Left lung (tissue), 10 donors: Measurements from ENCODE around the gene TIAM2. TPM values are rescaled to one million over a fixed set of nuclear protein-coding genes. Genes with fewer than 3 reads are reported as not detected.

ENCODE experiments used
- ATAC-seq: fragments of 200-7000 bp; cut with Tn5 transposase; one replicate; pipeline ENCODE4 v1.9.1; 2020; ENCODE audit warnings: moderate library complexity
- DNase-seq, 4 donors: peaks; one replicate each; pipeline ENCODE4 v3.0.0-alpha.2; 2013 to 2020
- H3K27ac ChIP-seq, 2 donors: fragments of 200-600 bp; sonication (generic) in 1 of 2; one replicate each; pipeline versions ENCODE4 v1.5.0 to v1.8.0; 2020 to 2021
- H3K27me3 ChIP-seq, 2 donors: fragments of 200-600 bp; sonication (generic) in 1 of 2; one replicate each; pipeline versions ENCODE4 v1.5.0 to v1.8.0; 2020 to 2021
- H3K36me3 ChIP-seq, 2 donors: fragments of 200-600 bp; sonication (generic) in 1 of 2; one replicate each; pipeline versions ENCODE4 v1.5.0 to v1.8.0; 2020 to 2021
- H3K4me1 ChIP-seq, 2 donors: fragments of 200-600 bp; one replicate each; pipeline ENCODE4 v1.8.0; 2021
- H3K4me3 ChIP-seq, 2 donors: fragments of 200-600 bp; sonication (generic) in 1 of 2; one replicate each; pipeline versions ENCODE4 v1.5.0 to v1.8.0; 2020 to 2021; ENCODE audit warnings: mild to moderate bottlenecking in 1 of 2
- H3K9me3 ChIP-seq, 2 donors: fragments of 200-600 bp; sonication (generic) in 1 of 2; one replicate each; pipeline versions ENCODE4 v1.5.0 to v1.8.0; 2020 to 2021
- intact Hi-C, 2 donors: fragments of 100-400 bp; cut with DNase I; formaldehyde crosslinking; loops; one replicate each; pipeline versions ENCODE4 v1.11.2 to v1.14.2; 2022
- polyA plus RNA-seq, 6 donors: library from polyadenylated mRNA; unstranded; fragments of 120-200 nt; gene quantifications; one replicate each; pipeline ENCODE4 v1.2.1, GENCODE V29; 2013; ENCODE audit not compliant: insufficient read length in 6 of 6
- total RNA-seq, 2 donors: library from RNA; stranded (reverse); fragmentation: NEBNext Ultra II Directional; extraction: Animal tissue kit (Norgen Biotek cat#: 25700); gene quantifications; one replicate each; pipeline ENCODE4 v1.2.1, GENCODE V29; 2021
- TF ChIP-seq, protein P1 (sequence below), 2 donors: fragments of 200-600 bp; sonication (generic) in 1 of 2; IDR thresholded peaks; one replicate each; pipeline versions ENCODE4 v1.5.0 to v1.8.0; 2021; ENCODE audit warnings: antibody characterized with exemption in 2 of 2
- donor health status: DM: no; HTN: yes; CAD: no.
- donor health status: DM: no; HTN: no; CAD: no.

Gene TIAM2
- total and polyA plus RNA-seq, 8 donors: 6.9 to 25.0 (median 20.6) TPM

GRCh38 chr6:155126727-155127439, 131.8 kb downstream of the TIAM2 start:
- TF ChIP-seq, protein P1, sequence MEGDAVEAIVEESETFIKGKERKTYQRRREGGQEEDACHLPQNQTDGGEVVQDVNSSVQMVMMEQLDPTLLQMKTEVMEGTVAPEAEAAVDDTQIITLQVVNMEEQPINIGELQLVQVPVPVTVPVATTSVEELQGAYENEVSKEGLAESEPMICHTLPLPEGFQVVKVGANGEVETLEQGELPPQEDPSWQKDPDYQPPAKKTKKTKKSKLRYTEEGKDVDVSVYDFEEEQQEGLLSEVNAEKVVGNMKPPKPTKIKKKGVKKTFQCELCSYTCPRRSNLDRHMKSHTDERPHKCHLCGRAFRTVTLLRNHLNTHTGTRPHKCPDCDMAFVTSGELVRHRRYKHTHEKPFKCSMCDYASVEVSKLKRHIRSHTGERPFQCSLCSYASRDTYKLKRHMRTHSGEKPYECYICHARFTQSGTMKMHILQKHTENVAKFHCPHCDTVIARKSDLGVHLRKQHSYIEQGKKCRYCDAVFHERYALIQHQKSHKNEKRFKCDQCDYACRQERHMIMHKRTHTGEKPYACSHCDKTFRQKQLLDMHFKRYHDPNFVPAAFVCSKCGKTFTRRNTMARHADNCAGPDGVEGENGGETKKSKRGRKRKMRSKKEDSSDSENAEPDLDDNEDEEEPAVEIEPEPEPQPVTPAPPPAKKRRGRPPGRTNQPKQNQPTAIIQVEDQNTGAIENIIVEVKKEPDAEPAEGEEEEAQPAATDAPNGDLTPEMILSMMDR (IDR thresholded peaks at IDR 0.05): no peak

DNA sequence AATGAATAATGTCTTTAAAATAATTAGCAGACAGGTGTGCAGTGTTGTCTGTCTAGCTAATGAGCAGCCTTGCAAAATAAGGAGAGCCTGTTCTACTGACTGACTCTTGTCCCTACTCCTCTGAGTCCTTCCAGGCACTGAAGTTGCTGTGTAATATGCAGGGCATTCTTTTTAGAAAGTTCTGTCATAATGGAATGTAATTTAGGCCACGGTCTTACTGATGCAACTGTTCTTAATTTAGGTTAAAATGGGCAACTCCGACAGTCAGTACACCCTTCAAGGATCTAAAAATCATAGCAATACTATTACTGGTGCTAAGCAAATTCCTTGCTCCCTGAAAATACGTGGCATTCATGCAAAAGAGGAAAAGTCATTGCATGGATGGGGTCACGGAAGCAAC, 133.9 kb downstream of the TIAM2 start:
- TF ChIP-seq, protein P1 (IDR thresholded peaks at IDR 0.05): no peak
- H3K36me3 ChIP-seq: no peaks in the 10 kb centered on the region
- H3K4me3 ChIP-seq: no peak overlapping the region
- ATAC-seq: no peak
- no peak overlapping the region for H3K27ac ChIP-seq
- intact Hi-C loops: no loop called here
- H3K9me3 ChIP-seq: no peaks in the 10 kb centered on the region
- no peaks in the 10 kb centered on the region for H3K4me1 ChIP-seq
- no peaks in the 10 kb centered on the region for H3K27me3 ChIP-seq
- DNase-seq: no peak

More at GRCh38 chr6:155126727-155127439, 131.8 kb downstream of the TIAM2 start:
- H3K27me3 ChIP-seq: no peaks in the 10 kb centered on the region
- no peaks in the 10 kb centered on the region for H3K36me3 ChIP-seq
- ATAC-seq: no peak
- no peaks in the 10 kb centered on the region for H3K9me3 ChIP-seq
- no peaks in the 10 kb centered on the region for H3K4me1 ChIP-seq
- no peak for DNase-seq
- no peak overlapping the region for H3K27ac ChIP-seq
- H3K4me3 ChIP-seq: no peak overlapping the region
- intact Hi-C loops: no loop called here

DNA sequence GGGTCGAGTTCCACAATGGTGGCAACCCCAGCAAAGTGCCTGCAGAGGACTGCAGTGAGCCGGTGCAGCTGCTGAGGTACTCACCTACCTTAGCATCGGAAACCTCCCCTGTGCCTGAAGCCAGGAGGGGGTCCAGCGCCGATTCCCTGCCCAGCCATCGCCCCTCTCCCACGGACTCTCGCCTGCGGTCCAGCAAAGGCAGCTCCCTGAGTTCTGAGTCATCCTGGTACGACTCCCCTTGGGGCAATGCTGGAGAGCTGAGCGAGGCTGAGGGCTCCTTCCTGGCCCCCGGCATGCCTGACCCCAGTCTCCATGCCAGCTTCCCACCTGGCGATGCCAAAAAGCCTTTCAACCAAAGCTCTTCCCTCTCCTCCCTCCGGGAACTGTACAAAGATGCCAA, 134.6 kb downstream of the TIAM2 start:
- no peaks in the 10 kb centered on the region for H3K9me3 ChIP-seq
- ATAC-seq: no peak

DNA sequence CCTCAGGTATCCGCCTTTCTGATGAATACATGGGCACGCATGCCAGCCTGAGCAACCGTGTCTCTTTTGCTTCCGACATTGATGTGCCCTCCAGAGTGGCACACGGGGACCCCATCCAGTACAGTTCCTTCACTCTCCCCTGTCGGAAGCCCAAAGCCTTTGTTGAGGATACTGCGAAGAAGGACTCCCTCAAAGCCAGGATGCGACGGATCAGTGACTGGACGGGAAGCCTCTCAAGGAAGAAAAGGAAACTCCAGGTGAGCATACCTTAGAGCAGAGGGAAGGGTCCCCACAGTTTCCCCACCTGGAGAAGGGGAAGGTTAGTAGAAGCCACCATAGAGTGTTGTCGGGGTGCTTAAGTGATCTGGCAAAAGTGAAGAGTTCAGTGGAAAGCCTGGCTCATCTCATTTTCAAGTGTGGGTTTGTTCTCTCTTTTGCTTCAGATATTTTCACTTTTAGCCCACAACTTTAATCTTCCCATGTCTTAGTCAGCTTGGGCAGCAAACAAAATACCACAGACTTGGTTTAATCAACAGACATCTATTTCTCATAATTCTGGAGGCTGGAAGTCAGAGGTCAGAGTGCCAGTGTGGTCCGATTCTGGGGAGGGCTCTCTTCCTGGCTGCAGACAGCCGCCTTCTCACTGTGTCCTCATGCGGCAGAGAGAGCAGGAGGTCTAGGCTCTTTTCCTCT, 135.2 kb downstream of the TIAM2 start:
- ATAC-seq (no peak), DNase-seq (no peak)
- Histone ChIP-seq H3K27me3 (no peaks in the 10 kb centered on the region), H3K27ac (no peak overlapping the region), H3K36me3 (no peaks in the 10 kb centered on the region), H3K4me3 (no peak overlapping the region), H3K4me1 (no peaks in the 10 kb centered on the region), H3K9me3 (no peaks in the 10 kb centered on the region)
- TF ChIP-seq, protein P1 (IDR thresholded peaks at IDR 0.05): no peak
- intact Hi-C loops: no loop called here

More for the DNA sequence above, 134.6 kb downstream of the TIAM2 start:
- Histone ChIP-seq H3K27ac (no peak overlapping the region), H3K27me3 (no peaks in the 10 kb centered on the region), H3K4me1 (no peaks in the 10 kb centered on the region), H3K4me3 (no peak overlapping the region), H3K36me3 (no peaks in the 10 kb centered on the region)
- no peak for DNase-seq
- intact Hi-C loops: no loop called here
- TF ChIP-seq, protein P1 (IDR thresholded peaks at IDR 0.05): no peak

GRCh38 chr6:155132617-155133016, 137.5 kb downstream of the TIAM2 start:
- Histone ChIP-seq H3K27ac (no peak overlapping the region), H3K9me3 (no peaks in the 10 kb centered on the region), H3K4me3 (no peak overlapping the region), H3K36me3 (no peaks in the 10 kb centered on the region), H3K4me1 (no peaks in the 10 kb centered on the region), H3K27me3 (no peaks in the 10 kb centered on the region)
- TF ChIP-seq, protein P1 (IDR thresholded peaks at IDR 0.05): no peak
- intact Hi-C loops: no loop called here
- no peak for ATAC-seq
- no peak for DNase-seq
